ENCODE results near the gene SCLY. TPM values are rescaled to one million over a fixed set of nuclear protein-coding genes. Genes with fewer than 3 reads are reported as not detected.

SCLY gene
- total and polyA plus RNA-seq, 2 of the 8 experiments (the other 6 are each of a cell fraction or from before 2014, with no cell fraction given), result 79.0 to 79.5 TPM

GRCh38 chr2:238119756-238120462 is 59.1 kb downstream of the SCLY start:
- Histone ChIP-seq H2BK5ac (ENCODE audit: low read depth, low read length) (no peak overlapping the region), H3K9ac (replicated peaks in 1 of 4; ENCODE audit: extremely low read depth in 1 of 4, low read depth in 3 of 4, low read length in 3 of 4) (no peak overlapping the region), H4K5ac (ENCODE audit: insufficient read length, low read depth, low read length) (no peak overlapping the region), H3K9me3 (ENCODE audit: insufficient read depth in 2 of 2, low read depth in 1 of 2, low read length in 1 of 2) (peaks cover 0 to 5% of the 10 kb centered on the region in 2 experiments; a peak in 1 of 4 replicates), H3K14ac (ENCODE audit: insufficient read length) (no peak overlapping the region), H3K23me2 (ENCODE audit: low read depth, low read length) (peaks cover 14% of the 10 kb centered on the region; the same call in 1 of the 2 replicates), H2BK15ac (ENCODE audit: low read length) (peak overlapping the region; percentile 61; the same call in 1 of the 2 replicates), H3K56ac (replicated peaks; ENCODE audit: insufficient read length, low read depth, low read length) (no peak overlapping the region), H4K8ac (ENCODE audit: extremely low read depth, insufficient read depth, low read length) (peak overlapping the region; percentile 29; the same call in 1 of the 2 replicates), H3K4ac (replicated peaks; ENCODE audit: insufficient read length, low read depth, low read length) (no peak overlapping the region), H3K18ac (ENCODE audit: extremely low read depth, low read length) (no peak overlapping the region; the same call in 1 of the 2 replicates), H3K36me3 (ENCODE audit: control insufficient read depth in 2 of 4, insufficient read depth in 4 of 4, low read length in 3 of 4) (no peaks in the 10 kb centered on the region), H3K23ac (ENCODE audit: insufficient read length) (no peak overlapping the region), H3K79me1 (ENCODE audit: low read depth, low read length) (no peaks in the 10 kb centered on the region), H2BK12ac (ENCODE audit: low read depth, low read length) (no peak overlapping the region; the same call in 1 of the 2 replicates), H3K79me2 (ENCODE audit: control insufficient read depth in 1 of 2, insufficient read depth in 2 of 2, low read length in 2 of 2) (no peaks in the 10 kb centered on the region), H2BK20ac (ENCODE audit: low read length) (no peak overlapping the region), H3K4me2 (ENCODE audit: insufficient read depth in 1 of 2, low read depth in 2 of 2, low read length in 2 of 2) (no peak overlapping the region; a peak in 1 of 4 replicates), H2AFZ (ENCODE audit: low read length) (no peak overlapping the region), H4K91ac (replicated peaks; ENCODE audit: insufficient read length, low read length) (no peak overlapping the region), H3K27me3 (replicated peaks in 1 of 4; ENCODE audit: control insufficient read depth in 3 of 4, extremely low read depth in 1 of 4, insufficient read depth in 3 of 4, low read length in 3 of 4) (no peaks in the 10 kb centered on the region; a peak in 1 of 7 replicates), H2BK120ac (replicated peaks; ENCODE audit: low read depth, low read length) (no peak overlapping the region), H3K4me1 (replicated peaks in 1 of 4; ENCODE audit: control insufficient read depth in 3 of 4, insufficient read depth in 4 of 4, low read length in 3 of 4) (peaks cover 0 to 6% (median 2%) of the 10 kb centered on the region in 4 experiments; a peak in 3 of 7 replicates), H2AK5ac (ENCODE audit: low read depth, low read length) (no peak overlapping the region), H3K4me3 (ENCODE audit: extremely low read depth in 1 of 4, insufficient read depth in 2 of 4, low read depth in 3 of 4, low read length in 4 of 4) (no peak overlapping the region), H4K20me1 (replicated peaks in 1 of 2; ENCODE audit: control insufficient read depth in 1 of 2, insufficient read depth in 2 of 2, low read length in 2 of 2) (peaks cover 0 to 3% of the 10 kb centered on the region in 2 experiments), H3K27ac (ENCODE audit: low read depth, low read length) (no peak overlapping the region)
- DNase-seq (ENCODE audit: low read depth in 1 of 2, low spot score in 2 of 2), result no peak
- 88% methylated on average over 12 of the region's 15 CpGs; no CpG with 5 or more reads in 1 of the 2 experiments for WGBS, 2 experiments (ENCODE audit: extremely low coverage in 1 of 2, insufficient coverage in 1 of 2, insufficient read length in 1 of 2, insufficient replicate concordance in 2 of 2, low coverage in 1 of 2, low lambda C conversion rate in 2 of 2, missing lambda C conversion rate in 1 of 2)
- FAIRE-seq, result no peak
- ChIA-PET CTCF (ENCODE audit: partially characterized antibody) (interaction anchor here (1.4 to 3.0 kb wide), 6 partner anchors 12 to 40 kb away, joined by 5 to 27 read pairs (median 8); partner anchors contain the start of gene KLHL30), POLR2A (ENCODE audit: partially characterized antibody) (no interaction called here)
- TF ChIP-seq JUN (IDR thresholded peaks at IDR 0.05; ENCODE audit: low read depth, low read length) (no peak), RNF2 (IDR thresholded peaks at IDR 0.05; ENCODE audit: borderline replicate concordance, low read depth, low read length, missing control alignments, poor library complexity, severe bottlenecking) (no peak), BACH1 (IDR thresholded peaks at IDR 0.05; ENCODE audit: low read length) (no peak), RFX5 (IDR thresholded peaks at IDR 0.05; ENCODE audit: borderline replicate concordance, low read depth, low read length) (no peak), YY1 (IDR thresholded peaks at IDR 0.05; ENCODE audit: low read depth, low read length) (no peak), TEAD4 (IDR thresholded peaks at IDR 0.05; ENCODE audit: low read depth, low read length) (no peak), POU5F1 (IDR thresholded peaks at IDR 0.05; ENCODE audit: low read depth, low read length) (no peak)
- TF ChIP-seq, protein P1, sequence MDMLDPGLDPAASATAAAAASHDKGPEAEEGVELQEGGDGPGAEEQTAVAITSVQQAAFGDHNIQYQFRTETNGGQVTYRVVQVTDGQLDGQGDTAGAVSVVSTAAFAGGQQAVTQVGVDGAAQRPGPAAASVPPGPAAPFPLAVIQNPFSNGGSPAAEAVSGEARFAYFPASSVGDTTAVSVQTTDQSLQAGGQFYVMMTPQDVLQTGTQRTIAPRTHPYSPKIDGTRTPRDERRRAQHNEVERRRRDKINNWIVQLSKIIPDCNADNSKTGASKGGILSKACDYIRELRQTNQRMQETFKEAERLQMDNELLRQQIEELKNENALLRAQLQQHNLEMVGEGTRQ (IDR thresholded peaks at IDR 0.05; ENCODE audit: low read length), result no peak
